ENCODE data around the gene SKOR1. TPM values are rescaled to one million over a fixed set of nuclear protein-coding genes. Genes with fewer than 3 reads are reported as not detected.

SKOR1 gene
- total RNA-seq, 2 experiments from 2014 or later: 1.0 to 1.5 TPM

DNA sequence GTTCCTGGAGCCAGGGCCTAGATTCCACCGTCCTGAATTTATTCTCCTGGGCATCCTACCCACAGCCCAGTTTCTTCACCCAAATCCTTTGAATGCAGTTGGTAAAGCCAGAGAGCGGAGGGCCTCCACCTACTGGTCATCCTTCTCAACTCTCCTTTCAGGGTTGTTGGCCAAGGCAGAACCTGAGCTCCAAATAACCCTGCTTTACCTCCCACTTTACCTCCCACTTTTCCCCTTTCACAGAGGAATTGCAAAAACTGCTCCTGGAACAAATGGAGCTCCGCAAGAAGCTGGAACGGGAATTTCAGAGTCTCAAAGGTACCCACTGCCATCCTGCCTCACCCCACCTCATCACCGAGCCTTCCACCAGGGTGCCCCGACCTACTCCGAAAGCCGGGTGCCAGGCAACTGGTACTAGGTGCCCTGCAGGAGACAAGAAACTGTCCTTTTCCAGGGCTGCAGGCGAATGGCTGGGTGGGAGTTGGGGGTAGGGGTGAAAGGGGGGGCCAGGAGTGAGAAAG lies 6.8 kb downstream of the SKOR1 start:
- ChIA-PET CTCF (ENCODE audit: unreplicated experiment) (interaction anchor here (0.6 to 1.7 kb wide), 3 partner anchors 48 to 219 kb away, joined by 3 to 6 read pairs (median 5); no protein-coding TSS in a partner anchor), POLR2A (interaction anchor here (0.6 to 1.6 kb wide), 4 partner anchors 49 to 333 kb away, joined by 3 to 8 read pairs (median 4); no protein-coding TSS in a partner anchor)
- Histone ChIP-seq H3K36me3 (ENCODE audit: insufficient read depth, low read length) (no peaks in the 10 kb centered on the region), H3K9me2 (ENCODE audit: insufficient read depth, low read length) (no peaks in the 10 kb centered on the region), H4K20me1 (ENCODE audit: insufficient read depth, low read length) (no peaks in the 10 kb centered on the region), H3K4me1 (ENCODE audit: insufficient read depth, low read length, poor library complexity, severe bottlenecking) (peaks cover 44% of the 10 kb centered on the region), H3K4me3 (ENCODE audit: low read depth, low read length, poor library complexity, severe bottlenecking) (no peak overlapping the region), H3K27ac (ENCODE audit: low read depth, low read length, poor library complexity, severe bottlenecking) (no peak overlapping the region), H2AFZ (ENCODE audit: low read length) (no peak overlapping the region), H3K4me2 (ENCODE audit: low read length) (peak overlapping the region; percentile 8; the same call in 1 of the 2 replicates), H3K9me3 (ENCODE audit: low read length) (no peaks in the 10 kb centered on the region), H3K79me2 (ENCODE audit: insufficient read depth, low read depth, low read length) (no peaks in the 10 kb centered on the region)
- DNase-seq (ENCODE audit: low spot score): peak; percentile 63
- intact Hi-C loops (cut with micrococcal nuclease; ENCODE audit: unreplicated experiment): loop anchor here (1.0 kb wide), 1 partner anchor 49 kb away; no protein-coding TSS in a partner anchor
- no TSS peak for BruUV-seq (replicated peaks)
- TF ChIP-seq EZH2phosphoT487 (IDR thresholded peaks at IDR 0.05; ENCODE audit: borderline replicate concordance, low read depth, low read length): no peak
- TF ChIP-seq, protein P1, sequence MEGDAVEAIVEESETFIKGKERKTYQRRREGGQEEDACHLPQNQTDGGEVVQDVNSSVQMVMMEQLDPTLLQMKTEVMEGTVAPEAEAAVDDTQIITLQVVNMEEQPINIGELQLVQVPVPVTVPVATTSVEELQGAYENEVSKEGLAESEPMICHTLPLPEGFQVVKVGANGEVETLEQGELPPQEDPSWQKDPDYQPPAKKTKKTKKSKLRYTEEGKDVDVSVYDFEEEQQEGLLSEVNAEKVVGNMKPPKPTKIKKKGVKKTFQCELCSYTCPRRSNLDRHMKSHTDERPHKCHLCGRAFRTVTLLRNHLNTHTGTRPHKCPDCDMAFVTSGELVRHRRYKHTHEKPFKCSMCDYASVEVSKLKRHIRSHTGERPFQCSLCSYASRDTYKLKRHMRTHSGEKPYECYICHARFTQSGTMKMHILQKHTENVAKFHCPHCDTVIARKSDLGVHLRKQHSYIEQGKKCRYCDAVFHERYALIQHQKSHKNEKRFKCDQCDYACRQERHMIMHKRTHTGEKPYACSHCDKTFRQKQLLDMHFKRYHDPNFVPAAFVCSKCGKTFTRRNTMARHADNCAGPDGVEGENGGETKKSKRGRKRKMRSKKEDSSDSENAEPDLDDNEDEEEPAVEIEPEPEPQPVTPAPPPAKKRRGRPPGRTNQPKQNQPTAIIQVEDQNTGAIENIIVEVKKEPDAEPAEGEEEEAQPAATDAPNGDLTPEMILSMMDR (conservative IDR thresholded peaks at IDR 0.05; ENCODE audit: low read length): peak; percentile 72

DNA sequence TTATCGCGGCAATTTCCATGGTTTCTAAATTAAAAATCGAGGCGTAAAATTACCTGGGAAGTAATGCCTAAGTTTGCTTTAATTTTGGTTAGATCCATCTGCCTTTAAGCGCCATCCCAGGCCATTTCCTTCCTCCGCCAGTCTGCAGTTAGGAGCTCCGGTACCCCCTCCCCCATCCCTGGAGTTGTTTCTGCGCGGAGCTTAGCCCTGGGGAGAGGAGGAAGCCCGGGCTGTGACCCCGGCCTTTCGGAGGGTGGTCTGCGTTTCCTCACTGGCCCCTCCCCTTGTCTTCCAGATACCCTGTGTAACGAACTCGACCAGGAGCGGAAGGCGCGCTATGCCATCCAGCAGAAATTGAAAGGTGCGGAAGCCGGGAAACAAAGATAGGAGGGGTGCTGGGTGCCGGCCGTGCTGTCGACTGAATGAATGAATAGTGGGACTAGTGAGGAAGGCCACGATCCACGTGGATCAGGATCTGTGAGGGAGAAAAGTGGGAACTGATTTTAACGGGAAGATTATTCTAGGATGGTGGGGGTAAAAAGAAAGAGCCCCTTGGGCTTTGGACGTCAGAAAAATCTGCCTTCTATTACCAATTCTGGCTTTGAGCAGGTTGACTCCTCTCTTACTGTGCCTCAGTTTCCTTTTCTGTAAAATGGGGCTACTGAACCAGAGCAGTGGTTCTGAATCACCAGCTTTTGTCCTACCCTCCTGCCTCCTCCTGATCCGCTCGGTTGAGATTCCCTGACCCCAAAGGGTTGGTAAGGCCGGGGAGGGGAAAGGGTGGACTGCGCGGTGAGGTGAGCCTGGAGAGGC lies 7.8 kb downstream of the SKOR1 start:
- POLR2A ChIA-PET: interaction anchor here (0.6 to 1.6 kb wide), 4 partner anchors 50 to 334 kb away, joined by 3 to 8 read pairs (median 4); no protein-coding TSS in a partner anchor
- Histone ChIP-seq H3K36me3 (ENCODE audit: insufficient read depth, low read length) (no peaks in the 10 kb centered on the region), H2AFZ (ENCODE audit: low read length) (peak overlapping the region; percentile 33; the same call in 1 of the 2 replicates), H3K4me3 (ENCODE audit: low read depth, low read length, poor library complexity, severe bottlenecking) (no peak overlapping the region), H3K4me1 (ENCODE audit: insufficient read depth, low read length, poor library complexity, severe bottlenecking) (peaks cover 54% of the 10 kb centered on the region), H3K4me2 (ENCODE audit: low read length) (peak overlapping the region; percentile 63; the same call in 1 of the 2 replicates), H3K27ac (ENCODE audit: low read depth, low read length, poor library complexity, severe bottlenecking) (no peak overlapping the region), H3K9me2 (ENCODE audit: insufficient read depth, low read length) (no peaks in the 10 kb centered on the region), H4K20me1 (ENCODE audit: insufficient read depth, low read length) (no peaks in the 10 kb centered on the region), H3K79me2 (ENCODE audit: insufficient read depth, low read depth, low read length) (no peaks in the 10 kb centered on the region), H3K9me3 (ENCODE audit: low read length) (no peaks in the 10 kb centered on the region)
- TF ChIP-seq, protein P1 (conservative IDR thresholded peaks at IDR 0.05; ENCODE audit: low read length): no peak
- BruUV-seq (replicated peaks): no TSS peak
- CTCF ChIA-PET (ENCODE audit: unreplicated experiment): interaction anchor here (1.7 kb wide), 1 partner anchor 51 kb away, joined by 5 read pairs; no protein-coding TSS in a partner anchor
- intact Hi-C loops (cut with micrococcal nuclease; ENCODE audit: unreplicated experiment): loop anchor here (1.0 kb wide), 1 partner anchor 50 kb away; no protein-coding TSS in a partner anchor
- no peak for DNase-seq (ENCODE audit: low spot score)

Data from OCI-LY7 (cell line).